Keratinocyte (primary cell): ENCODE measurements around the gene LSM12.

ENCODE experiments used
- CTCF ChIP-seq, 3 experiments: IDR thresholded peaks in 1 of 3; conservative IDR thresholded peaks in 1 of 3; optimal IDR thresholded peaks in 1 of 3; 2 replicates in 2 of 3; 3 replicates in 1 of 3; pipeline versions ENCODE3 to v1.5.1; 2011; ENCODE audit warnings: low read length in 3 of 3, mild to moderate bottlenecking in 3 of 3, moderate library complexity in 2 of 3, control low read depth in 1 of 3, inconsistent platforms in 1 of 3; ENCODE audit not compliant: insufficient read depth in 2 of 3; ENCODE audit errors: extremely low read depth in 1 of 3
- EZH2 ChIP-seq: IDR thresholded peaks from one replicate; pipeline ENCODE4 v1.6.1; 2012; ENCODE audit warnings: inconsistent platforms, mild to moderate bottlenecking, low read length, moderate library complexity

- TF ChIP-seq CTCF (optimal IDR thresholded peaks at IDR 0.05 in 1 of 3, IDR thresholded peaks at IDR 0.05 in 1 of 3, conservative IDR thresholded peaks at IDR 0.05 in 1 of 3; ENCODE audit: extremely low read depth in 1 of 3, insufficient read depth in 2 of 3, low read length in 3 of 3) (no peak), EZH2 (no peak)
These were observed 23.2 kb downstream of the LSM12 start for GRCh38 chr17:44043272-44043696.
